HEK293T (cell line): ENCODE results near the gene TLE4.

Source experiments
- CTCF ChIA-PET: fragments of 350-600 bp; formaldehyde crosslinking; extraction: SDS; loops from one replicate; lab custom pipeline; 2021; ENCODE audit warnings: antibody characterized with exemption, inconsistent platforms; lab: Yijun Ruan, JAX
- POLR2A ChIA-PET: fragments of 350-600 bp; formaldehyde crosslinking; extraction: SDS; loops from one replicate; lab custom pipeline; 2020; ENCODE audit warnings: antibody characterized with exemption, inconsistent platforms; lab: Yijun Ruan, JAX
- DNase-seq: peaks from one replicate; pipeline ENCODE4 v3.0.0; 2012; ENCODE audit warnings: mixed read lengths; ENCODE audit errors: extremely low spot score
- ARNT ChIP-seq: fragments of 450-650 bp; IDR thresholded peaks from 2 replicates; pipeline ENCODE4 v1.6.1; 2017; ENCODE audit warnings: mild to moderate bottlenecking
- BHLHE40 ChIP-seq: fragments of 450-650 bp; IDR thresholded peaks from 2 replicates; pipeline ENCODE4 v1.6.1; 2016; ENCODE audit warnings: mild to moderate bottlenecking, moderate library complexity, borderline replicate concordance
- CTBP1 ChIP-seq: fragments of 450-650 bp; IDR thresholded peaks from 2 replicates; pipeline ENCODE4 v1.6.1; 2016; ENCODE audit warnings: borderline replicate concordance
- ELF4 ChIP-seq: fragments of 450-650 bp; IDR thresholded peaks from 2 replicates; pipeline ENCODE4 v1.6.1; 2017; ENCODE audit warnings: antibody characterized with exemption
- FOXA1 ChIP-seq: fragments of 450-650 bp; IDR thresholded peaks from 2 replicates; pipeline ENCODE4 v1.6.1; 2016; ENCODE audit warnings: mild to moderate bottlenecking
- FOXK2 ChIP-seq: fragments of 450-650 bp; IDR thresholded peaks from 2 replicates; pipeline ENCODE4 v1.6.1; 2016; ENCODE audit warnings: mild to moderate bottlenecking
- FOXM1 ChIP-seq: fragments of 450-650 bp; IDR thresholded peaks from 2 replicates; pipeline ENCODE4 v1.6.1; 2017; ENCODE audit warnings: mild to moderate bottlenecking, borderline replicate concordance
- HDGF ChIP-seq: fragments of 450-650 bp; IDR thresholded peaks from 2 replicates; pipeline ENCODE4 v1.6.1; 2017; ENCODE audit warnings: antibody characterized with exemption, borderline replicate concordance
- L3MBTL2 ChIP-seq: fragments of 450-650 bp; conservative IDR thresholded peaks from 2 replicates; pipeline ENCODE4 v1.6.1; 2016; ENCODE audit warnings: mild to moderate bottlenecking
- LEF1 ChIP-seq: fragments of 450-650 bp; IDR thresholded peaks from 2 replicates; pipeline ENCODE4 v1.6.1; 2017; ENCODE audit warnings: mild to moderate bottlenecking, borderline replicate concordance
- NFRKB ChIP-seq: fragments of 450-650 bp; IDR thresholded peaks from 2 replicates; pipeline ENCODE4 v1.6.1; 2016; ENCODE audit warnings: mild to moderate bottlenecking, moderate library complexity
- PKNOX1 ChIP-seq: fragments of 450-650 bp; IDR thresholded peaks from 2 replicates; pipeline ENCODE4 v1.6.1; 2016
- SP1 ChIP-seq: fragments of 450-650 bp; IDR thresholded peaks from 2 replicates; pipeline ENCODE4 v1.6.1; 2017
- SUZ12 ChIP-seq: fragments of 450-650 bp; IDR thresholded peaks from 2 replicates; pipeline ENCODE4 v1.6.1; 2016; ENCODE audit warnings: mild to moderate bottlenecking
- TARDBP ChIP-seq: fragments of 450-650 bp; IDR thresholded peaks from 2 replicates; pipeline ENCODE4 v1.6.1; 2016
- ZNF384 ChIP-seq: fragments of 450-650 bp; IDR thresholded peaks from 2 replicates; pipeline ENCODE4 v1.6.1; 2016

Gene TLE4

GRCh38 chr9:79688363-79688762 is 116.6 kb downstream of the TLE4 start:
- POLR2A ChIA-PET, result no interaction called here
- TF ChIP-seq SP1 (no peak), FOXM1 (no peak), SUZ12 (no peak)
- CTCF ChIA-PET, result no interaction called here
- DNase-seq, result no peak

GRCh38 chr9:79689576-79689975 is 117.8 kb downstream of the TLE4 start:
- TF ChIP-seq ELF4, result no peak
- no peak for TF ChIP-seq HDGF
- TF ChIP-seq ARNT, result no peak
- no peak for TF ChIP-seq LEF1
- no peak for TF ChIP-seq BHLHE40
- DNase-seq, result no peak
- POLR2A ChIA-PET, result no interaction called here
- CTCF ChIA-PET, result no interaction called here

GRCh38 chr9:79691496-79691895 is 119.7 kb downstream of the TLE4 start:
- ChIA-PET CTCF (no interaction called here), POLR2A (interaction anchor here (1.1 kb wide), 1 partner anchor 120 kb away, joined by 5 read pairs; the partner anchor contains the start of gene TLE4)
- TF ChIP-seq TARDBP (no peak), L3MBTL2 (no peak), NFRKB (no peak), ARNT (no peak), FOXK2 (no peak)
- no peak for DNase-seq

GRCh38 chr9:79692857-79693571 is 121.2 kb downstream of the TLE4 start:
- no peak for DNase-seq
- ChIA-PET POLR2A (interaction anchor here (1.5 to 2.5 kb wide), 2 partner anchors 26 to 122 kb away, joined by 4 to 13 read pairs; partner anchors contain the start of gene TLE4), CTCF (interaction anchor here (0.5 to 0.9 kb wide), 5 partner anchors 28 to 320 kb away, joined by 3 to 7 read pairs (median 3); no protein-coding TSS in a partner anchor)
- TF ChIP-seq FOXA1 (no peak), SUZ12 (no peak), FOXM1 (no peak), BHLHE40 (no peak), TARDBP (no peak), HDGF (no peak), SP1 (no peak), ZNF384 (no peak), PKNOX1 (no peak), ARNT (no peak), L3MBTL2 (no peak), CTBP1 (no peak)

GRCh38 chr9:79693750-79694149 is 122.0 kb downstream of the TLE4 start:
- POLR2A ChIA-PET, result interaction anchor here (2.5 kb wide), 1 partner anchor 122 kb away, joined by 13 read pairs; the partner anchor contains the start of gene TLE4
- CTCF ChIA-PET, result interaction anchor here (0.6 kb wide), 1 partner anchor 174 kb away, joined by 3 read pairs; no protein-coding TSS in a partner anchor
- TF ChIP-seq FOXM1, result no peak
- TF ChIP-seq FOXA1, result no peak
- TF ChIP-seq L3MBTL2, result no peak
- TF ChIP-seq ELF4, result no peak
- no peak for TF ChIP-seq ARNT
- no peak for TF ChIP-seq FOXK2
- no peak for TF ChIP-seq TARDBP
- no peak for TF ChIP-seq CTBP1
- TF ChIP-seq NFRKB, result no peak
- no peak for TF ChIP-seq HDGF
- no peak for TF ChIP-seq LEF1
- TF ChIP-seq BHLHE40, result no peak
- TF ChIP-seq SP1, result no peak
- TF ChIP-seq PKNOX1, result no peak
- no peak for TF ChIP-seq ZNF384

GRCh38 chr9:79694208-79694607 is 122.4 kb downstream of the TLE4 start:
- no peak for DNase-seq
- ChIA-PET CTCF (interaction anchor here (0.5 to 0.6 kb wide), 2 partner anchors 51 to 173 kb away, joined by 3 read pairs; no protein-coding TSS in a partner anchor), POLR2A (interaction anchor here (2.5 kb wide), 1 partner anchor 123 kb away, joined by 13 read pairs; the partner anchor contains the start of gene TLE4)
- TF ChIP-seq BHLHE40 (no peak), FOXK2 (no peak), FOXA1 (no peak), FOXM1 (no peak), SP1 (no peak), PKNOX1 (no peak), ZNF384 (no peak), LEF1 (no peak), L3MBTL2 (no peak), SUZ12 (no peak), TARDBP (no peak), CTBP1 (no peak)

More at GRCh38 chr9:79693750-79694149, 122.0 kb downstream of the TLE4 start:
- no peak for DNase-seq
